Stimulated activated CD8-positive, alpha-beta memory T cell treated with anti-CD3 and anti-CD28 coated beads, Interleukin-12 subunit alpha, Interleukin-12 subunit beta, amount 100 ng/mL, for 1 hour (primary cell): ENCODE measurements around the gene APPL2.

ENCODE experiments used
- DNase-seq: peaks from one replicate; pipeline ENCODE4 v3.0.0-alpha.2; 2020; ENCODE audit warnings: low read depth

The APPL2 gene

GRCh38 chr12:105222726-105223351, 13.1 kb downstream of the APPL2 start:
- no peak for DNase-seq

GRCh38 chr12:105222284-105222655, 13.7 kb downstream of the APPL2 start:
- DNase-seq: no peak

- DNase-seq: no peak
Observed at GRCh38 chr12:105221583-105222283, 14.2 kb downstream of the APPL2 start.

- no peak for DNase-seq
Observed at GRCh38 chr12:105220929-105221290, 15.1 kb downstream of the APPL2 start.

GRCh38 chr12:105220150-105220928, 15.6 kb downstream of the APPL2 start:
- DNase-seq: no peak

- DNase-seq: no peak
Observed at GRCh38 chr12:105219261-105220028, 16.5 kb downstream of the APPL2 start.

GRCh38 chr12:105218434-105218833, 17.5 kb downstream of the APPL2 start:
- no peak for DNase-seq

GRCh38 chr12:105214670-105215375, 21.2 kb downstream of the APPL2 start:
- no peak for DNase-seq

GRCh38 chr12:105214148-105214547, 21.8 kb downstream of the APPL2 start:
- DNase-seq: no peak

- no peak for DNase-seq
Observed at GRCh38 chr12:105212438-105212837, 23.5 kb downstream of the APPL2 start.

- DNase-seq: no peak
Observed at GRCh38 chr12:105209091-105209490, 26.9 kb downstream of the APPL2 start.

- no peak for DNase-seq
Observed at GRCh38 chr12:105206686-105207374, 29.1 kb downstream of the APPL2 start.

- no peak for DNase-seq
Observed at GRCh38 chr12:105205322-105206048, 30.5 kb downstream of the APPL2 start.

- no peak for DNase-seq
Observed at GRCh38 chr12:105204916-105205315, 31.1 kb downstream of the APPL2 start.

- DNase-seq: no peak
Observed at GRCh38 chr12:105204127-105204526, 31.8 kb downstream of the APPL2 start.

GRCh38 chr12:105202202-105202601, 33.8 kb downstream of the APPL2 start:
- no peak for DNase-seq

- DNase-seq: no peak
Observed at GRCh38 chr12:105201299-105201698, 34.7 kb downstream of the APPL2 start.

- no peak for DNase-seq
Observed at GRCh38 chr12:105200385-105200784, 35.6 kb downstream of the APPL2 start.

GRCh38 chr12:105198961-105199360, 37.0 kb downstream of the APPL2 start:
- no peak for DNase-seq

GRCh38 chr12:105196090-105196489, 39.9 kb downstream of the APPL2 start:
- no peak for DNase-seq

GRCh38 chr12:105194947-105195346, 41.0 kb downstream of the APPL2 start:
- no peak for DNase-seq
